SK-N-SH treated with all-trans-retinoic acid at 6 μM for 48 hours (cell line): ENCODE measurements around the gene ALB.

ENCODE experiments used
- ARNTL ChIP-seq: fragments of 450-650 bp; formaldehyde crosslinking; IDR thresholded peaks from 2 replicates; pipeline ENCODE4 v1.5.0; 2020; ENCODE audit warnings: low read depth, mild to moderate bottlenecking, moderate library complexity, borderline replicate concordance
- BACH2 ChIP-seq: fragments of 250-450 bp; sonication (Bioruptor Pico); IDR thresholded peaks from 2 replicates; pipeline ENCODE4 v1.9.0; 2021; ENCODE audit warnings: mild to moderate bottlenecking, borderline replicate concordance
- CREB5 ChIP-seq: fragments of 250-450 bp; sonication (Bioruptor Pico); IDR thresholded peaks from 2 replicates; pipeline ENCODE4 v1.5.1; 2020; ENCODE audit warnings: low read depth, mild to moderate bottlenecking, moderate library complexity
- CSDC2 ChIP-seq: fragments of 250-450 bp; sonication (Bioruptor Pico); IDR thresholded peaks from 2 replicates; pipeline ENCODE4 v1.5.0; 2020; ENCODE audit warnings: mild to moderate bottlenecking, moderate library complexity
- GLIS3 ChIP-seq: fragments of 250-450 bp; sonication (Bioruptor Pico); IDR thresholded peaks from 2 replicates; pipeline ENCODE4 v1.5.0; 2020; ENCODE audit warnings: mild to moderate bottlenecking, moderate library complexity
- ISL1 ChIP-seq: fragments of 250-450 bp; sonication (Bioruptor Pico); IDR thresholded peaks from 2 replicates; pipeline ENCODE4 v2.1.2; 2022; ENCODE audit warnings: mild to moderate bottlenecking, moderate library complexity
- ZFP3 ChIP-seq: fragments of 250-450 bp; sonication (Bioruptor Pico); IDR thresholded peaks from 2 replicates; pipeline ENCODE4 v1.5.0; 2020; ENCODE audit warnings: mild to moderate bottlenecking, moderate library complexity
- ZFP30 ChIP-seq: fragments of 450-650 bp; formaldehyde crosslinking; IDR thresholded peaks from 2 replicates; pipeline ENCODE4 v1.5.0; 2022; ENCODE audit warnings: mild to moderate bottlenecking, moderate library complexity
- TF ChIP-seq, protein P1 (sequence below): fragments of 250-450 bp; sonication (Bioruptor Pico); IDR thresholded peaks from 2 replicates; pipeline ENCODE4 v1.8.0; 2021; ENCODE audit warnings: low read depth, mild to moderate bottlenecking, moderate library complexity, borderline replicate concordance
- TF ChIP-seq, protein P2 (sequence below): fragments of 250-450 bp; sonication (Bioruptor Pico); IDR thresholded peaks from 2 replicates; pipeline ENCODE4 v1.5.1; 2021; ENCODE audit warnings: mild to moderate bottlenecking, moderate library complexity

DNA sequence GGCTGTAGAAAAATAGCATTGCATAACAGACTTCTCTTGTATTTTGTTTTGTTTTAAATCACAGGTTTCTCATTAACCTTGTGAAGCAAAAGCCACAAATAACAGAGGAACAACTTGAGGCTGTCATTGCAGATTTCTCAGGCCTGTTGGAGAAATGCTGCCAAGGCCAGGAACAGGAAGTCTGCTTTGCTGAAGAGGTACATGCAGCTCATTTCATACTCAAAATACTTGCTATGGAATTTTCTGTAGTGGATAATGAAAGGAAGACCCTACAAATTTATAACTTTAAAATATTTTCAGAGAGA, 49.6 kb downstream of the ALB start:
- no peak for TF ChIP-seq GLIS3
- no peak for TF ChIP-seq ZFP3 (CRISPR knock-in tag)
- no peak for TF ChIP-seq ZFP30 (CRISPR knock-in tag)
- no peak for TF ChIP-seq CSDC2 (CRISPR knock-in tag)
- no peak for TF ChIP-seq CREB5 (CRISPR knock-in tag)
- no peak for TF ChIP-seq ARNTL (CRISPR knock-in tag)
- TF ChIP-seq, protein P1, sequence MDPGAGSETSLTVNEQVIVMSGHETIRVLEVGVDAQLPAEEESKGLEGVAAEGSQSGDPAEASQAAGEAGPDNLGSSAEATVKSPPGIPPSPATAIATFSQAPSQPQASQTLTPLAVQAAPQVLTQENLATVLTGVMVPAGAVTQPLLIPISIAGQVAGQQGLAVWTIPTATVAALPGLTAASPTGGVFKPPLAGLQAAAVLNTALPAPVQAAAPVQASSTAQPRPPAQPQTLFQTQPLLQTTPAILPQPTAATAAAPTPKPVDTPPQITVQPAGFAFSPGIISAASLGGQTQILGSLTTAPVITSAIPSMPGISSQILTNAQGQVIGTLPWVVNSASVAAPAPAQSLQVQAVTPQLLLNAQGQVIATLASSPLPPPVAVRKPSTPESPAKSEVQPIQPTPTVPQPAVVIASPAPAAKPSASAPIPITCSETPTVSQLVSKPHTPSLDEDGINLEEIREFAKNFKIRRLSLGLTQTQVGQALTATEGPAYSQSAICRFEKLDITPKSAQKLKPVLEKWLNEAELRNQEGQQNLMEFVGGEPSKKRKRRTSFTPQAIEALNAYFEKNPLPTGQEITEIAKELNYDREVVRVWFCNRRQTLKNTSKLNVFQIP (CRISPR knock-in tag): no peak
- TF ChIP-seq, protein P2, sequence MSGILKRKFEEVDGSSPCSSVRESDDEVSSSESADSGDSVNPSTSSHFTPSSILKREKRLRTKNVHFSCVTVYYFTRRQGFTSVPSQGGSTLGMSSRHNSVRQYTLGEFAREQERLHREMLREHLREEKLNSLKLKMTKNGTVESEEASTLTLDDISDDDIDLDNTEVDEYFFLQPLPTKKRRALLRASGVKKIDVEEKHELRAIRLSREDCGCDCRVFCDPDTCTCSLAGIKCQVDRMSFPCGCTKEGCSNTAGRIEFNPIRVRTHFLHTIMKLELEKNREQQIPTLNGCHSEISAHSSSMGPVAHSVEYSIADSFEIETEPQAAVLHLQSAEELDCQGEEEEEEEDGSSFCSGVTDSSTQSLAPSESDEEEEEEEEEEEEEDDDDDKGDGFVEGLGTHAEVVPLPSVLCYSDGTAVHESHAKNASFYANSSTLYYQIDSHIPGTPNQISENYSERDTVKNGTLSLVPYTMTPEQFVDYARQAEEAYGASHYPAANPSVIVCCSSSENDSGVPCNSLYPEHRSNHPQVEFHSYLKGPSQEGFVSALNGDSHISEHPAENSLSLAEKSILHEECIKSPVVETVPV (CRISPR knock-in tag): no peak
- no peak for TF ChIP-seq BACH2 (CRISPR knock-in tag)
- TF ChIP-seq ISL1: no peak
